Muscle layer of duodenum (tissue), 2 donors: Measurements from ENCODE around the gene LRRC59.

Experiments used
- H3K27ac ChIP-seq: one replicate; pipeline ENCODE4 v1.7.0; 2013; ENCODE audit warnings: mild to moderate bottlenecking, low read length
- H3K27me3 ChIP-seq: one replicate; pipeline ENCODE4 v1.7.0; 2013; ENCODE audit warnings: low read depth, mild to moderate bottlenecking, control low read depth, low read length
- H3K36me3 ChIP-seq, 2 donors: one replicate each; pipeline ENCODE4 v1.7.0; 2013; ENCODE audit warnings: low read length in 2 of 2, control low read depth in 1 of 2, mild to moderate bottlenecking in 1 of 2; ENCODE audit not compliant: insufficient read depth in 2 of 2, control insufficient read depth in 1 of 2
- H3K4me1 ChIP-seq, 2 donors: one replicate each; pipeline ENCODE4 v1.7.0; 2013; ENCODE audit warnings: low read length in 2 of 2, mild to moderate bottlenecking in 2 of 2, control low read depth in 1 of 2, moderate library complexity in 1 of 2; ENCODE audit not compliant: insufficient read depth in 2 of 2, control insufficient read depth in 1 of 2
- H3K4me3 ChIP-seq, 2 donors: one replicate each; pipeline ENCODE4 v1.7.0; 2013; ENCODE audit warnings: low read length in 2 of 2, low read depth in 1 of 2, mild to moderate bottlenecking in 1 of 2
- H3K9me3 ChIP-seq, 2 donors: one replicate each; pipeline ENCODE4 v1.7.0; 2013; ENCODE audit warnings: low read length in 2 of 2, control low read depth in 1 of 2, mild to moderate bottlenecking in 1 of 2; ENCODE audit not compliant: control insufficient read depth in 1 of 2
- donor health status: healthy.

The LRRC59 gene

GRCh38 chr17:50397111-50397918, at the start of gene LRRC59:
Gene LRRC59, minus strand, starts transcription at chr17:50397523. Its CDS starts 206 bp downstream, at chr17:50397317.
- Histone ChIP-seq H3K27ac (peak within 1 kb of the TSS; percentile 91), H3K36me3 (peaks cover 26 to 39% of the 10 kb centered on the region in 2 donors), H3K4me3 (peak within 1 kb of the TSS; percentile 96 to 98), H3K27me3 (no peaks in the 10 kb centered on the region), H3K4me1 (peaks cover 0 to 27% of the 10 kb centered on the region in 2 donors), H3K9me3 (no peaks in the 10 kb centered on the region)

- Histone ChIP-seq H3K27me3 (no peaks in the 10 kb centered on the region), H3K4me1 (no peaks in the 10 kb centered on the region), H3K27ac (no peak overlapping the region), H3K4me3 (no peak overlapping the region), H3K36me3 (no peaks in the 10 kb centered on the region), H3K9me3 (no peaks in the 10 kb centered on the region)
Observed at GRCh38 chr17:50445730-50446325, 48.5 kb upstream of the LRRC59 start.

GRCh38 chr17:50444841-50445715, 47.8 kb upstream of the LRRC59 start:
- H3K4me3 ChIP-seq: no peak overlapping the region
- no peaks in the 10 kb centered on the region for H3K27me3 ChIP-seq
- no peaks in the 10 kb centered on the region for H3K36me3 ChIP-seq
- no peaks in the 10 kb centered on the region for H3K9me3 ChIP-seq
- no peak overlapping the region for H3K27ac ChIP-seq
- H3K4me1 ChIP-seq: no peaks in the 10 kb centered on the region

GRCh38 chr17:50443505-50443974, 46.2 kb upstream of the LRRC59 start:
- H3K36me3 ChIP-seq: no peaks in the 10 kb centered on the region
- no peaks in the 10 kb centered on the region for H3K4me1 ChIP-seq
- H3K9me3 ChIP-seq: no peaks in the 10 kb centered on the region
- no peak overlapping the region for H3K27ac ChIP-seq
- H3K27me3 ChIP-seq: no peaks in the 10 kb centered on the region
- H3K4me3 ChIP-seq: no peak overlapping the region

GRCh38 chr17:50440838-50441829, 43.8 kb upstream of the LRRC59 start:
- Histone ChIP-seq H3K9me3 (no peaks in the 10 kb centered on the region), H3K36me3 (no peaks in the 10 kb centered on the region), H3K4me3 (no peak overlapping the region), H3K27ac (no peak overlapping the region), H3K27me3 (no peaks in the 10 kb centered on the region), H3K4me1 (no peaks in the 10 kb centered on the region)

GRCh38 chr17:50440172-50440837, 43.0 kb upstream of the LRRC59 start:
- H3K27me3 ChIP-seq: no peaks in the 10 kb centered on the region
- H3K27ac ChIP-seq: no peak overlapping the region
- H3K36me3 ChIP-seq: no peaks in the 10 kb centered on the region
- no peaks in the 10 kb centered on the region for H3K4me1 ChIP-seq
- H3K4me3 ChIP-seq: no peak overlapping the region
- H3K9me3 ChIP-seq: no peaks in the 10 kb centered on the region

- H3K27ac ChIP-seq: no peak overlapping the region
Observed at GRCh38 chr17:50439008-50439407, 41.7 kb upstream of the LRRC59 start.

GRCh38 chr17:50437409-50437808, 40.1 kb upstream of the LRRC59 start:
- Histone ChIP-seq H3K4me1 (no peaks in the 10 kb centered on the region), H3K27me3 (no peaks in the 10 kb centered on the region), H3K4me3 (no peak overlapping the region)

More at GRCh38 chr17:50439008-50439407, 41.7 kb upstream of the LRRC59 start:
- H3K4me3 ChIP-seq: no peak overlapping the region
- H3K27me3 ChIP-seq: no peaks in the 10 kb centered on the region
- H3K9me3 ChIP-seq: no peaks in the 10 kb centered on the region
- H3K36me3 ChIP-seq: peaks cover 0 to 3% of the 10 kb centered on the region in 2 donors
- H3K4me1 ChIP-seq: no peaks in the 10 kb centered on the region

GRCh38 chr17:50432125-50432762, 34.9 kb upstream of the LRRC59 start:
- no peak overlapping the region for H3K27ac ChIP-seq

More at GRCh38 chr17:50437409-50437808, 40.1 kb upstream of the LRRC59 start:
- H3K27ac ChIP-seq: no peak overlapping the region
- no peaks in the 10 kb centered on the region for H3K9me3 ChIP-seq
- peaks cover 0 to 3% of the 10 kb centered on the region in 2 donors for H3K36me3 ChIP-seq

More at GRCh38 chr17:50432125-50432762, 34.9 kb upstream of the LRRC59 start:
- Histone ChIP-seq H3K4me3 (no peak overlapping the region), H3K27me3 (no peaks in the 10 kb centered on the region), H3K4me1 (peaks cover 0 to 4% of the 10 kb centered on the region in 2 donors), H3K9me3 (no peaks in the 10 kb centered on the region), H3K36me3 (peaks cover 0 to 3% of the 10 kb centered on the region in 2 donors)
